DMS 273 (cell line): ENCODE results near the gene RNF39.
"Not testable (repeated sequence)": the region's sequence is repeated elsewhere in the genome, so short reads cannot be mapped to it uniquely, and the experiment has no call there.

ENCODE experiments used
- DNase-seq: peaks from one replicate; lab custom pipeline; 2025; ENCODE audit not compliant: unreplicated experiment; lab: John Stamatoyannopoulos, UW

Gene RNF39

DNA sequence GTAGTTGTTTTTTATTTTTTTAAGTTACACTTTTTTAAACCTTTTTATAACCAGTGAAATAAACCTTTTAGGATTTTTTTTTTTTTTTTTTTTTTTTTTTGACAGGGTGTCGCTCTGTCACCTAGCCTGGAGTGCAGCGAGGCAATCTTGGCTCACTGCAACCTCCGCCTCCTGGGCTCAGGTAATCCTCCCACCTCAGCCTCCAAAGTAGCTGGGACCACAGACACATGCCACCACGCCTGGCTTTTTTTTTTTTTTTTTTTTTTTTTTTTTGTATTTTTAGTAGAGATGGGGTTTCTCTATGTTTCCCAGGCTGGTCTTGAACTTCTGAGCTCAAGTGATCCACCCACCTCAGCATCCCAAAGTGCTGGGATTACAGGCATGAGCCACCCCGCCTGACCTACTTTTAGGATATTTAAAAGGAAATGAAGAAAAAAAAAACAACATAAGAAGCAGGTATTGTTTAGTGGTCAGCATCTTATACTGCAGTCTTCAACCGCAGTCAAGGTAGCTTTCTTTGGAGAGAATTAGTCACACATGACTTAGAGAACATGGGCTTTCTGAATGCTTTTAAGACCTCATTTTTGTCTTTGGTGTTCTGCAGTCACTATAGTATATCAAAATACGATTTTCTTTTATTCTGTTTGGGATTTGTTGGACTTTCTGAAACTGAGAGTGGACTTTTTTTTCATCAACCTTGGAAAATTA lies 12.9 kb downstream of the RNF39 start:
- DNase-seq, result peak; percentile 7

DNA sequence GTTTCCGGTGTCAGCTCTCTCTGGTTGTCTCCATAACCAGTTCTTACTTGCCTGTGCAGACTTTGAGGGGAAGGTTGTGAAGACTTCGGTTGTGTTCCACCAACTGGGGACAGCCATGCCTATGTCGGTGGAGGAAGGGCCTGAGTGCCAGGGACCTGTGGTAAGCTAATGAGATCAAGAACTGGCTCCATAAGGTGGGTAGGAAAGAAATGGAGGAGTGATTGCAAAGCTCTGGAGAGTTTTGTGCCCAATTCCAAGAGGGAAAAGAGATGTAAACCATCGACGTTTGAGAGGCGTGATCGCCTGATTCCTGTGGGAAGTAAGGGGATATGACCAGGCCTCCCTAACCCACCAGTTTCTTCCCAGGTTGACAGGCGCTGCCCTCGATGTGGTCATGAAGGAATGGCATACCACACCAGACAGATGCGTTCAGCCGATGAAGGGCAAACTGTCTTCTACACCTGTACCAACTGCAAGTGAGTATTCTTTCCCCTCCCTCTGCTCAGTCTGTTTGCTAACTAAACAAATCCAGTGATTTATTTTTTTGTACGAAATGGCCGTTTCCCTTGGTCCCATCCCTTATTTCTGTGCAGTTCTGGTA lies 13.6 kb downstream of the RNF39 start:
- DNase-seq, result peak; percentile 42

DNA sequence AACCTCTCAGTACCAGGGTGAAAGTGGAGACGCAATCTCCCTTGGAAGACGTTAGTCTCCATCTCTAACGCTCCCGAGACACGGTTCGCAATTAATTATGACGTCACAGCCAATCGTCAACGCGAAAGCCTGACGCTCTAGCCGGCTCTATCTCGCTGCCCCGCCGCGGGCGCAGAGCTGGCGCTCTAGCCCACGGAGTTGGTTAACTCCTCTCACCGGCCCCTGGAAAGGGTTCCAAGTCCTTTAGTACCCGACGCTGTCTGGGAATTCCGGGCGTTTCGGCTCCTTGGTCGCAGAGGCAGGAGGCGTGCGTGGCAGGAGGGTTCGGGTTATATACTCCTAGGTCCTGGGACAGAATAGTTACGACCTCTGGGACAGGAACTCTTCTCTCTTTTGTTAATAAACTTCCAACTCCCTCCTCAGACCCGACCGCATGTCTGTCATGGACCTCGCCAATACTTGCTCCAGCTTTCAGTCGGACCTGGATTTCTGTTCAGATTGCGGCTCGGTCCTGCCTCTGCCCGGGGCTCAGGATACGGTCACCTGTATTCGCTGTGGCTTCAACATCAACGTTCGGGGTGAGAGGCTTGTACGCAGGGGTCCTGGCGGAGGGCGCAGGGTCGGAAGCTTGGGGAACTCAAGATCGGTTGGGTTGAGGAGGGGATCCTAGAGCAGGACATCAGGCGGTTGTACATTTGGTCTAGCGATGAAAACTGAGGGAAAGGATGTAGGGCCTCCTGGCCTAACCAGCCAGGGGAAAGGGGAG lies 14.3 kb downstream of the RNF39 start, which contains the start of gene POLR1H:
TSS of gene POLR1H (plus strand) at position 174 of the 766 bp plus-strand sequence. CDS start at position 434, 260 bp downstream.
- peak; percentile 99 for DNase-seq

DNA sequence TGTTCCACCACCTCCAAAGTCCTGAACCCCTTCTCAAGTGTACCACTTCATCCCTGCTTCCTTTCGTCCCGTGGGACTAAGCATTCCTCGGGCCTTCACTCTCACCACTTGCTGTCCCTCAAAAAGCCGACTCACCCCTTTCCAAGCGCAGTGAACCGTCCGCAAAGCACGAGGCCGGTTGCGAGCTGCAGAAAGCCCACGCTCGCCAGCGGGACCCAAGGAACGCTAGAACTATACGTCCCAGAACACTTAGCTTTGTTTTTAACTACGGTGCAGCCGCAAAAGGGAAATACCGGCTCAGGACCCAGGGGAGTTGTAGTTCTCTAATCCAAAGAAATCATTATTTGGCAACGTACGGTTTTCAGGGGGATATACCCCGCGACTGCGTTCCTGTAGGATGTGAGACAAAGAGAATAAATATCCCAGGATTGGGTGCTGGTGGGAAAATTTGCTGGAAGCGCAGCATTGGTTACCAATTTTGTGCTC lies 14.9 kb downstream of the RNF39 start:
- DNase-seq, result peak; percentile 80

DNA sequence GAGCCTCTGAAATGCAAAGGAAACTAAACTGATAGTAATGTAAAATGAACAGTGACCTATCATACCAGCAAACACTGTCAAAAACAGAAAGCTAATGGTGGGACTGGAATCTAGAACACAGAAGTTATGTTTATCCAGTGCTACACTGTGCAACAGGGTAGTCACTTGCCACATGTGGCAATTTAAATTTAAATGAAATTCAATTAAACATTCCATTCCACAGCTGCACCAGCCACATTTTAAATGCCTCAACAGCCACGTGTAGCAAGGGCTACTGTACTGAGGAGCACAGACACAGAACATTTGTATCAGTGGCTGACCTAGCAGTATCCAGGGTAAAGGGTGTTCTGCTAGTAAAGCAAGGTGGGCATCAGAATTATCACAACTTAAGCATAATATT lies 20.1 kb downstream of the RNF39 start:
- DNase-seq, result no peak

DNA sequence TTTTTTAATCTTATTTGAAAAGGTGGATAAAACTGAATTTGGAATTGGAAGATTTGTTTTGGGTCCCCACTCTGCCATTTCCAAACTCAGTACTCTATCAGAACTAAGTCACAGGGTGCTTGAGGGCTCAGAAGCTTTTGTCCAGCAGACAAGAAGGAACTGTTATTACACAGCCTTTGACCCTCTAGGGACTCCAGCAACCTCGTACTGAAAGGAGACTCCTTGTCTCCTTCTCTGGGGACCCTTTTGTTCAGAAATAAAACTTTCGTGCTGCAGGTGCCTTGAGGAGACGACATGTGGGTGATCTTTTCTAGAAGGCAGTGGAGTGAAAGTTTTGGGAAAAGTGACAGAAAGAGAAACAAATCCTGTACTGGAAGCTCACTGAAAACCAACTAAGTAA lies 21.9 kb downstream of the RNF39 start:
- no peak for DNase-seq

DNA sequence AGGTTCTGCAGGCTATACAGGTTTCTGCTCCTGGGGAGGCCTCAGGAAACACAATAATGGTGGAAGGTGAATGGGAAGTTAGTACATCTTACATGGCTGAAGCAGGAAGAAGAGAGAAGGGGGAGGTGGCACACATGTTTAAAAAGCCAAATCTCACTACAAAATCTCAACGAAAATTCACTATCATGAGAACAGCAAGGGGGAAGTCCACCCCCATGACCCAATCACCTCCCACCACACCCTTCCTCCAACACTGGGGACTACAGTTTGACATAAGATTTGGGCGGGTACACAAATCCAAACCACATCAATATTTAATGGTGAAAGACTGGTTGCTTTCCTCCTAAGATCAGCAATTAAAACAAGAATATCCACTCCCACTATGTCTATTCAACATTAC lies 28.3 kb downstream of the RNF39 start:
- no peak for DNase-seq

DNA sequence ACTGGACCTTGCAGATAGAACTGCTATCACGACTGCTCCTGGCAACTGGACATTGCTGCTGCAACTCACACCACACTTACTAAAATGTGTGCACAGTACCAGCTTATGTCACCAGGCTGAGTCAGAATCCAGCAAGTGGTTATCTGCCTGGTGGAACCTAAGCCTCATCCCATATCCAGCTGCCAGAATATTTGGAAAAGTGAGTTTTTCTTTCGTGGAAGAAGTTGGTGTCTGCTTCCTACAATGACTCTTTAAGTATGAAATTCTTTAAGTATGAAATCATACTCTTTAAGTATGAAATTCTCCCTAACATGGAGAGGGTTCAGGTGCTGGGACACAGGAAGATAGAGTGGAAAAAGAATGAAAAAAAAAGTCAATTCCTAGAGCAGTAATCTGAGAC lies 30.9 kb downstream of the RNF39 start:
- peak; percentile 9 for DNase-seq

DNA sequence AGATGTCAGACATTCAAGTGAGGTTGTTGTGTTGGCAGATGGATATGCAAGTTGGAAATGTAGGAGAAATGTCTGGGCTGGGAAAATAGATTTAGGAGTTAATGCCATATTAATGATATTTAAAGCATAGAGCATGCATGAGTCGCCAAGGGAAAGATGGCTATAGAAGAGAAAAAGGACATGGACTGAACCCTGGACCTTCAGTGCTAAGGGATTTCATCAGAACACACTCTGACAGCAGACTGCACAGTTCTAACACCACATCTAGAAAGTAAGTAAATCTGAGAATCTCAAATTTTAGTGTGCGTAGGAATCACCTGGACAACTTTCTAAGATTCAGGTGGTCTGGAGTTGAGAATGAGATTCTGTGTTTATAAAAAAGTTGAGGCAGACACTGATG lies 31.8 kb downstream of the RNF39 start:
- DNase-seq, result no peak

DNA sequence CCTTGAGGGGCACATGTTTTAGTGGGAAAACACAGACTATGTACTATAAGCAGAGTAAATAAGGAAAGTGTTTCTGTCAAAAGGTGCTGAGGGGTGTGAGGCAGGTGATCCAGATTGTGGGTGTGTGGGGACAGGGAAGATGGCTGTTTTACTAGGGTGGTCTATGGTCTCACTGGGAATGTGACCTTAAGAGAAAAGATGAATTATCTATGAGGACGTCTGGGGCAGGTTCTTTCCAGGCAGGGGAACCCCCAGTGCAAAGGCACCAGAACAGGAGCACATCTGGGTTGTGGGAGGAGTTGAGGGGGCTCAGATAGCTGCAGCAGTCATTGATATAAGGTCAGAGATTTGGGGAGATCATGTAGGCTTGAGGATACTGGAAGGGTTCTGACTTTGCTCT lies 32.7 kb downstream of the RNF39 start:
- DNase-seq, result no peak

DNA sequence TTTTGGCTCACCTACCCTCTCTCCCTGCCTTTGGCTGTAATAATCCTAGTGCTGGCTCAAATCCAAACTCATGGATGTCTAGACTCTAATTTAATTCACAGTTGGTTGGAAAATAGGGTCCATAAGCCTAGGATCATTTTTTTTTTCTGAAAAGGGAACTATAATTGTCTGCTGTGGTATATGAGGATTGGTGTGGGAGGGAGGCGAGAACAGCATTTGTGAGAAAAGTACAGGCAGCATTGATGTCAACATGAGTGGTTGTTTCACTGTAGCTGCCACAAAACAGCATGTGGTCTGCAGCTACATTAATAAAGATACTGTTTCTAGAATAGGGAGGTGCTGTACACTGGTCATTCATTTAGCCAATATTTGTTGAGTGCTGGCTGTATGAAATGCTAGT lies 33.1 kb downstream of the RNF39 start:
- DNase-seq, result peak; percentile 33

DNA sequence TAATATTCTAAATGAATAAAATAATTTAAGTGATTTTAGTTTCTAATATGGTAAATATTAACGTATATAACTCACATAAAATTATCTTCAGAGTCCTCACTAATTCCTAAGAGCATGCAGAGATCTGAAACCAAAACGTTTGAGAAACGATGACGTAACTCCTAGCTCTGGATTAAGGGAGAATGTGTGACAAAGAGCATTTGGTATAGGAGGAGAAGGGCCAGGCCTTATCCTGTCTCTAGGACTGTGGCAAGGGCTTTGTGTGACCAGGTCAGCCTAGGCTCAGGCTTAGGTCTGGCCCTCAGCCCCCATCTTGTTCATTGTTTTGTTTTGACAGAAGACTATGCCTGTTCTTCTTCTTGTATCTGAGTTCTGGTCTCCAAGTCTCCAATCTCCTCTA lies 33.7 kb downstream of the RNF39 start:
- no peak for DNase-seq

DNA sequence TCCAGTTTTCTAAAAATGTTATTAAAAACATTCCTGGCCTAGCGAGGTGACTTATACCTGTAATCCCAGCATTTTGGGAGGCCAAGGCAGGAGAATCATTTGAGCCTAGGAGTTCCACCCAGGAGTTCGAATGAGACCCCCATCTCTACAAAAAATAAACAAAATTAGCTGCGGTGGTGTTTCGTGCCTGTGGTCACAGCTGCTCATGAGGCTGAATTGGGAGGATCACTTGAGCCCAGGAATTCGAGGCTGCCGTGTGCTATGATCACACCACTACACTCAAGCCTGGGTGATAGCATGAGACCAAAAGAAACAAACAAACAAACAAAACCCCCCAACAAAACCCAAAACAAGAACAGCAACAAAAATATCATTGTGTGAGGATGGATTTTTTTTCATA lies 34.3 kb downstream of the RNF39 start:
- no peak for DNase-seq

DNA sequence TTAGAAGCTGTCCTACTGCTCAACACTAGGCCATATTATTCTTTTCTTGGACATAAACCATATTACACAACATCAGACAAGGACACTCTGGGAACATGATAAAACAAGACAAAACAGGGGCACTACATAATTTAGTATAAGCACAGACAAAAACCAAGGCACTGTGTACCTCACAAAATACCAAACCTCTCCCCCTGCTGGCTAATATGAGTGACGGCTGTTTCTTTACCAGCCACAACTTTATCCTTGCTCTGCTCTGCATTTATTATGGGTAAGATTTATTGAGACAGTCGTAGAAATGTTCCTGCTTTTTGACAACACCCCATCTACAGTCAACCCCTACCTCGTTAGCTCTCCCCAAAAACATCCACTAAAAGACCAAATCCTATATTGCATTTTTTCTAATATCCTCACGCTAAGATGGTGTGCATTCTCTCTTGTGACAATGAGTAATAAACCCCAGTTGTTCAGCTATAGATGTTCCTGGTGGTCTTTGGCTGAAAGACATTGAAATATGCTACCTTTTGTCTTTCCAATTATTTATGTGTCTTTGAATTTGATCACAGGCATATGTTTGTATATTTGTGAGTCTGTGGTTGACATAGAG lies 38.3 kb downstream of the RNF39 start:
- peak; percentile 50 for DNase-seq

DNA sequence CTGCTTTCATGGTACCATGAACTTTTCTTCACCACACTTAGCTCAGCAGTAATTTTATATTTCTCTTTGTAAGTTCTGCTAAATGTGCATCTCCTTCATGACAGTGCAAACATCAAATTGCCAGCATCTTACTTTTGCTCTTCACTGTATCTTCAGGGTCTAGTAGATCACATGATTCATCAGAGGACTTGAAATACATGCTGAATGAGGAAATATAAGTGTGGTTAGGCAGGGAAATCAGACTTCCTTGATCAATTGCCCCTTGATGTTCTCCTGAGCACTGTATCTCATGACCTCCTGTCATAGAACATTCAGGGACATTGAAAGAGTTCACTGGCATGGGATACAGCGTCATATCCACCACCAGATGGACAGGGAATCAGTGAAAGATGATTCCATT lies 39.8 kb downstream of the RNF39 start:
- DNase-seq, result no peak

DNA sequence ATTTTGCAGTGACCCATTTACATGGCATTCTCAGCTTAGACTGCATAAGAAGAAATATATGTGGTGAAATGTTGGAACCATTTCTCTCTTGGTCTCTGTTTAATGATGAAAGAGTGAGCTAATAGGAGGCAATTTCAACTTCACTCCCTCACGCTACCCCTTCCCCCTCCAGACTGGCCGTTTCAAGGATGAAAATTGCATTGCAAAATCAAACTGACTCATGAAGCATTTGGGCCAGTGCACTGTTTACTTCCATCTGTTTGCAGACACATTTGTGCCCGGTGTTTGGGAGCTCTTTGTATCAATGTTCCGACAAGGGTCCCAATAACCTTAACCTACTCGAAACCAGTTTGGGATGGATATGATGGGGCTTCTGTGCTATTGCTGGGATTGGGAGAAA lies 42.1 kb downstream of the RNF39 start:
- not testable (repeated sequence) for DNase-seq

DNA sequence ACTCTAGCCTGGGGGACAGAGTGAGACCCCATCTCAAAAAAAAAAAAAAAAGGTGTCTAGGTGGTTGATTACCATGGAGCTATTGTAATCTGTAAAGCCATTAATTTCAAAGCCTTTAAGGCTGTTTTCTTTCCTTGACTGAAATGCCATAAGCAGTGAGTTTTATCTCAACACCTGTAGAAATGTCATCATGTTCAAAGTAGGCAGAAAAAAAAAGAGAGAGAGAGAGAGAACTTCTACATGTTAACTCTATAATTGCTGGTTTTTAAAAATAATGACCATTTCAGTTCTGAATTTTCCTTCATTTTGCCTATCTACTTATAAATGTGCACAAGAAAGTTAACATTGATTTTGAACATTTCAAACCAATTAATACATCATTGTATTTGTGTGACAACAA lies 44.2 kb downstream of the RNF39 start:
- DNase-seq, result no peak

DNA sequence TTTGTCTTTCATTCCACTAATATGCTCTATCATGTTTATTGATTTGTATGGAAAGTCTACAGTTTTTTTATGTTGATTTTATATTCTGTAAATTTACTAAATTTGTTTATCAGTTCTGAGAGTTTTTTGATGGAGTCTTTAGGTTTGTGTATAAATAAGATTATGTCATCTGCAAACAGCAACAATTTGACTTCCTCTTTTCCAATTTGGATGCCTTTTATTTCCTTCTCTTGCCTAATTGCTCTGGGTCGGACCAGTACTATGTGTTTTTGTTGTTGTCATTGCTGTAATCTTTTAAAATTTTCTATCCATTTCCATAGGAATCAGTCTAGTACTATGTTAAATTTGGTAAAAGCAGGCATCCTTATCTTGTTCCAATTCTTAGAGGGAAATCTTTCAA lies 46.0 kb downstream of the RNF39 start:
- no peak for DNase-seq

DNA sequence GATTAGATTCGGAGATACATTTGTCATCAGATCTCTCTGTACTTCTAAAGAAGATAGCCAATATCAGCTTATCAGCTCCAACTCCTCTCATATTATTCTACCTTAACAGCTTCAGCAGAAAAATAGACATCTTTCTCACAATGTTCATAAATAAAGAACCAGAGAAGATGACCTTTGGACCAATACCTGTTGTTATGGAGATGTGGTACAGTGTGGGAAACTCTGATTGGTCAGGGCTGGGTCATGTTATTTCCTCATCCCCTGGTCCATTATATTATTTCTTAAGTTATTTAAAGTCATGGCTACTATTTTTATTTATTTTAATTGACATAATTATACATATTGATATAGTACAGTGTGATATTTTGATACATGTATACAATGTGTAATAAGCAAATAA lies 50.4 kb downstream of the RNF39 start:
- DNase-seq, result no peak

DNA sequence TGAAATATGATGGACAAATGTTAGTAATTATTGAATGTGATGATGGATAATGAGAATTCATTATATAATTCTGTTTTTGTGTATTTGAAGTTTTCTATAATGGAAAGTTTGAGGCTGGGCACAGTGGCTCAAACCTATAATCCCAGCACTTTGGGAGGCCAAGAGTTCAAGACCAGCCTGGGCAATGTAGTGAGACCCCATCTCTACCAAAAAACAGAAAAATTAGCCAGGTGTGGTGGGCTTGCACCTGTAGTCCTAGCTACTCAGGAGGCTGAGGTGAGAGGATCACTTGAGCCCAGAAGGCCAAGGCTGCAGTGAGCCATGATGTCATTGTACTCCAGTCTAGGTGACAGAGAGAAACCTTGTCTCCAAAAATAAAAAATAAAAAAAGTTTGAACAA lies 52.9 kb downstream of the RNF39 start:
- DNase-seq, result not testable (repeated sequence)

DNA sequence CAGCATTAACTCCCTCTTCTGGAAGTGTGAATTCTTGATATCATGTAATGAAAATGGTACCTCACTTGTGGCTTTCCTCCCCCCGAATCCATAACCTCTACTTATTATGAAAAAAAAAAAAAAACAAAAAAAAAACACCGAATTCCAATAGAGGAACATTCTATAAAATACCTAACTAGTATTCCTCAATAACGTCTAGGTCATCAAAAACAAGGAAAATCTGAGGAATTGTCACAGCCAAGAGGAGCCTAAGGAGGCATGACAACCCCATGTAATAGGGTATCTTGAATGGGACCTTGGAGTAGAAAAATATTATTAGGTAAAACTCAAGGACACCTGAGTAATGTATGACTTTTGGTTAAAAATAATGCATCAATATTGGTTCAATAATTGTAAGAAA lies 53.4 kb downstream of the RNF39 start:
- no peak for DNase-seq

DNA sequence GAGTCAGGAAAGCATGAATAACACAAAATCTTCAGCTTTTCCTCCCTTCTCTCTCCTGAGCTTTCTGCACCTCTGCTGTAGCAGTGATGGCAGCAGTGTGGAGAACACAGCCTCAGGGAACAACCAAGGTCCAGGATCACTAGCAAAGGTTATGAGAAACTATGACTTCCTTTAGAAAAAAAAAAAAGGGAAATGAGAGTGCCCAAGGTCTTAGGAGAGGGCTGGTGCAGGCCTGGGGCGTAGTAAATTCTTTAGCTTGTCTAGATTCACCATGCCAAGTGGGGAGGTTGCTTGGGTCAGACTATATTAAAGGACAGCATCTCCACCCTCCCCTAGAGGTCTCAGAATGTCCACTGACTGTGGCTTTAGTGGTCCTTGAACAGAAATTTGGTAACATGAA lies 54.9 kb downstream of the RNF39 start:
- no peak for DNase-seq
